ENCODE results near the gene OSMR.

Gene OSMR

DNA sequence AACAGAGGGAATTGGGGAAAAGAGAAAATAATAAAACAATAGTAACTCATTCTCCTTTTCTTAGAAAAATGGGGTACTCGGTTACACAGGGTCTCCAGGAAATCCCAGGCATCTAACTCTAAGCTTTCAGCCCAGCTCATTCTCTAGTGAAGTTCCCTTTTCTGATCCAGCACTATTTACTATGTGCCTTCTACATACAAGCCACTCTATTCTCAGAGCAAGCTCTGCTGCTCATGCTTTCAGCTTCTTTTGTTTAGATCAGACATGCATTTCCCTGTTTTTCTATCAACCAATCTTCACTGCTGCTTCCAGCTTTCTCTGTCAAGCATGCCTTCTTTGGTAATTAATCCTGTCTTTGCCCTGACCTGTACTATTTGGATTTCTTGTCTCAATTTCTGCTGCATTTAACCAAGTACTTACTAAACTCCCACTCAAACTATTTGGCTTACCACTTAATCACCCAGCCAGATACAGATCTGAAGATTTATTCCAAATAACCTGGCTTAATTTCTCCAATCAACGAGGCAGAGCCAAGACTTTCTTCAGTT is 25.3 kb downstream of the OSMR start:
- DNase-seq (ENCODE audit: low read depth, low spot score): no peak

DNA sequence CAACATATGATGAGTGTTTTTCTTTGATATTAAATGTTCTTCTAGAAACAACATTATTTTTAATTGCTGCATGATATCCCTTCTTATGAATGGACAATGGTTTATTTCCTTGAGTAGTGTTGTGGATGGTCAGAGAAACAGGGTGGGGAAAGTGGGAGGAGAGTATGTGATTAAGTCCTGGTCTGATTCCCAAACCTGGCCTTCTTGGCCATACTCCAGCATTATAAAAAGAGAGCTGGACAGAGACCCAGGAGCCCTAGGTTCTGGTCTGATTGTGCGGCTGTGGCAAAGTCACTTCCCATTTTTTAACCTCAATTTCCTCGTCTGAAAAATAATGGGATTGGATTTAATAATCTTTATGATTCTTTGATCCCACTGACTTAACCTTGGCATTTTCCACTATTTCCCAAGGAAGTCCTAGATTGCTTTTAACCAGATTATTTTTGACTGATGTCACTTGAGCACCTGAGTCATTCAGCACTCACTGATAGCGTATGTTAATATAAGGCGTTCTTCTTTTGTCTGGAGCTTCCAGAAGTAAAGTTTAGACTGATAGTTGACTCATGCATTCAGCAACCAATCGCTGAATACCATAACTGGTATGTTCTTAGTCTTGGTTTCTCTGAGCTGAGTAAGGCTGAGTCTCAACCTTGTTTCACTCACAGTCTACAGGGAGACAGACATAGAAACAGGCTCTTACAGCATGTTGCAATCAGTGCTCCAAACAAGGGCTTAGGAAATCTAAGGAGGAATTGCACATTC is 26.2 kb downstream of the OSMR start:
- DNase-seq (ENCODE audit: low read depth, low spot score): no peak

DNA sequence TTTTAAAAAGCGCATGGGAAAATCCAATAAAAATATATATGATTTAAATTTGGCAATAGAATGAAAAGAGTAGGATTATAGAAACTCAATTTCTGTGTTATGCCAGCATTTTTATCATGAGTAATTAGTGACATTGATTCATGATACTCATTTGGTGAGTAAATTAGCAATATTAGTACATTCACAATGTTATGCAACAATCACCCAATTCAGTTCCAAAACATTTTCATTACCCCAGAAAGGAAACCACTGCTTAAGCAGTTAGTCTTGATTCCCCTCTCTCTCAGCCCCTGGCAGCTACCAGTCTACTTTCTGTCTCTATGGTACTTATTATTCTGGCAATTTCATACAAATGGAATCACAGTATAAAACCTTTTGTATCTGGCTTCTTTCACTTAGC is 27.0 kb downstream of the OSMR start:
- no peak for DNase-seq (ENCODE audit: low read depth, low spot score)

DNA sequence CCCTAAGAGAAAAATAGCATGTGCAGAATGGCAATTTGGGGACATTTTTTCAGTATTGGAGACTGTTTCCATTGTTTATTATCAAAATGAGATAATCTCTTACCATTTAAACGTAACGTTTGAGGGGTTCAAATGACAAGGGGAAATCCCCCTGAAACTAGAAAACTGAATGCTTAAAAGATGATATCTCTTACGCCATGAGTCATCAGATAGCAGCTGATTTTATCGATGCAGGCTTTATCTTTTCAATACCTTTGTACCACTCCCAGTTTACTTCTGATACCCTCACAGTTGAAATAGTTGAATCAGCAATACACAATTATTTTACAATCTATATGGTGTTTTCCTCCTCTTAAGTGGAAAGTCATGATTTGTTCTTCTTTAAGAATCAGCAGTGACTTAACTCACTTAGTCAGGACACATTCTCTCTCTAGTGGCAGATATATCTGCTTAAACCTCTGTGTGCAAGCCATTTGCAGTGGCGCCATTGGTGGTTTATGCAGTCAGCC is 29.2 kb downstream of the OSMR start:
- no peak for DNase-seq (ENCODE audit: low read depth, low spot score)

DNA sequence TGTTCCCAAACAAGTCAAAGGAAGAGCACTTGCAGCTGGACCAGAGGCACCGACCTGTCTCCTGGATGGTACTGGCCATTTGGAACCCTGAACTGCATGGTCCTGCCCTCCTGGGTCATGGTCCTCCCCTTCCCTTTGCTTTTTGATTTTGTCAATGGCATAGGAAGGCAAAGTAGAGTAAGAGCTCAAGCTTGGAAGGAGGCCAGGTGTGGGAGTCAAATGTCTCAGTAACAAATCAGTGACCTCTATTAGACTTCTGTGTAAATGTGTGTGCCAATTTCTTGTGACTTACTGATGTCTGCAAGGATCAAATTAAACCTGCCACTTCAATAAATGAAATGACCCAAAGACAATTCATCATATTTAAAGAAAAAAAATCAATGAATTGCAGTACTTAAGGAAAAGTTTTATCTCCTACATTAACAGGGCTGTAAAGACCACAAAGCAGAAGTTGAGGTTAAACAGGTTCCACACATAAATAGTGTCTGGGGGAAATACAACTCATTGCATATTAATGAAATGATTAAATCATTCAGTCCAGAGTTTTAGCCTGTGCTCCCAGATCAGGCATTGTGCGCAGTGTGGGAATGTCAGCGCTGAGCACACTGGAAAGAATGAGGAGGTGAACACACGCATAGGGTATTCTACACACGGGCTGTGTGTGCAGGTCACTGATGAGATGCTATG is 32.7 kb downstream of the OSMR start:
- no peak for DNase-seq (ENCODE audit: low read depth, low spot score)

DNA sequence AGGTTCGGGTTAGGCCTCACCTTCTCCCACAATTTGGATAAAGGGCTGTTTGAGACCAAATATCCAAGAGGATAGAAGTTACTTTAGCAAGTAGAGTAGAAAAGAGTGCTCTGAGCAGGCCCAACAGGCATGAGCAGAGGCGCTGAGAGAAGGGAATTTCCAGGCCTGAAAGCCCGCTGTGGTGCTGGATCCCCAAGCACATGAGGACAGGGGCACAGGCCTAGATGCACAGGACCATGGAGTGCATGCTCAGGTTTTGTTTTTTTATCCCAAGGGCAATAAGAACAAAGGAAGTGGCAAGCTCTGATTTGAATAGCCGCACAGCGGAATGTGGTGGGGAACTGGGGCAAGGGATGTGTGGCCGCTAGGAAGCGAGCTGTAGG is 33.3 kb downstream of the OSMR start:
- DNase-seq (ENCODE audit: low read depth, low spot score): no peak

DNA sequence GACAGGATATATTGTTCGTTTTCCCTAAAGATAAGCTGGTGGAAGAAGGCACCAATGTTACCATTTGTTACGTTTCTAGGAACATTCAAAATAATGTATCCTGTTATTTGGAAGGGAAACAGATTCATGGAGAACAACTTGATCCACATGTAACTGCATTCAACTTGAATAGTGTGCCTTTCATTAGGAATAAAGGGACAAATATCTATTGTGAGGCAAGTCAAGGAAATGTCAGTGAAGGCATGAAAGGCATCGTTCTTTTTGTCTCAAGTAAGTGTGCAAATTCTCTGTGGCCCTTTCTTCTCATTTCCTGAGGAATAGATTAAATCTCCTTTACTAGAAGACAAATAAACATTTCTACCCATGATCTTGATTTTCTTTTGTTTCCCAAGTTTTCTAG is 38.0 kb downstream of the OSMR start:
- no peak for DNase-seq (ENCODE audit: low read depth, low spot score)

DNA sequence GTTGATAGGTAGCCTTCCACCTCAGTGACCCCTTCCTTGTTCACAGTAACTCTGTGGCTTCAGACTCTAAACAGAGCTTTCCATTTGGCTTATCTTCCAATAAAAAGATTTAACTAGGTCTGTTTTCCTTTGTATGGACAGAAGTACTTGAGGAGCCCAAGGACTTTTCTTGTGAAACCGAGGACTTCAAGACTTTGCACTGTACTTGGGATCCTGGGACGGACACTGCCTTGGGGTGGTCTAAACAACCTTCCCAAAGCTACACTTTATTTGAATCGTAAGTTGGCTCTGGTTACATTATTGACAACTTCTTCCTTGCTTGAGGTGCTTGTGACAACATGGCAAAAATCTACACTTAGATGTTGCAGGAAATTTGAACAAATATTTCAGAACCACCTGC is 39.4 kb downstream of the OSMR start:
- no peak for DNase-seq (ENCODE audit: low read depth, low spot score)

DNA sequence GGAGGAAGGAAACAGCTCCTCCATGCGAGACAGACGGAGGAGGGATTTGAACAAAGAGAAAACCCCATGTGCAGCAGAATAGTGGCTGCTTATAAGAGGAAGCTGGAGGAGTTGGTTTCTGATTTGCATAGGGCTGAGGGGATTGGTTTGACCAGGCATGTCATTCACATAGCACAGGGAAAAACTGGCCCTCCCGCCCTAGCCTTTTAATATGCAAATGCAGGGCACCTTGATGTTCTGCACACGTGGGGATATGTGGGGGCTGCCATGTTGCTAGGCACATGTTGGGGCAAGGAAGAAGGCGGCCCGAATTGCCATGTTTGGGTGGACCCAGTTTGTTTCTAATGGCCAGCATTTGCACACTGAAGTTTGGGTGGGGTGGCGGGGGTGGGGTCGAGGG is 42.2 kb downstream of the OSMR start:
- peak; percentile 61 for DNase-seq (ENCODE audit: low read depth, low spot score)

DNA sequence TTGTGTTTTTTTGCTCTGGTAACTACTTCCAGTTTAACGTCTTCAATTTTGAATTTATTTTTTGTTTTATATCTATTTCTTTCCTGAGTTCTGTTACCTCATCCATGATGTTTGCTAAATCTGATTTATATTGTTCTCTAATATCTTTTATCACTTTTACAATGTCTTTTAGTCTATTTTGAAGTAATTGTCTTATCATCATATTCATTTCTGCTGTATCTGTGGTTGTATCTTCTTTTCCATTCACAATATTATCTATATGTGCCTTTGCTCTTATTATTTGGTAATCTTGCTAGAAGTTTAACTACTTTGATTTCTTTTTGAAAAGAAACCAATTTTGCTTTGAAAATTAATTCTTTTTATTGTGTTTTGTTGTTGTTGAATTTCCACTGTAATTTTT is 43.6 kb downstream of the OSMR start:
- no peak for DNase-seq (ENCODE audit: low read depth, low spot score)

DNA sequence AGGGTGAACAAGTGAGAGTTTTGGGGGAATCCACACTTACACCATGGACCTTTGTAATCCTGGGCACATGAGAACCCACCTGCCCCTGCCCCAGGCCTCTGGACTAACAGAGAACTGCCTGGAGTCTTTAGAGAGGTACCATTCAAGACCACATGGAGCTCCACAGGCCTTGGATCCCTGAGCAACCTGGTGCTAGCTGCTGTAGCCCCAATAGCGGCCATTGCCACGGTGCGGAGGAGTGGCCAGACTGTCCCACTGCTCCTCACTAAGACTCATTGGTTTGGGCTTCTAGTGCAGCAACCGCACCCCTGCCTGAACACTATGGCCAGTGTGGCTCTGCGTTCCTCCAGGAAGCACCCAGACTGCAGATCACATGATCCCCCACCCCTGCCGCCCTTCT is 45.8 kb downstream of the OSMR start:
- DNase-seq (ENCODE audit: low read depth, low spot score): no peak

DNA sequence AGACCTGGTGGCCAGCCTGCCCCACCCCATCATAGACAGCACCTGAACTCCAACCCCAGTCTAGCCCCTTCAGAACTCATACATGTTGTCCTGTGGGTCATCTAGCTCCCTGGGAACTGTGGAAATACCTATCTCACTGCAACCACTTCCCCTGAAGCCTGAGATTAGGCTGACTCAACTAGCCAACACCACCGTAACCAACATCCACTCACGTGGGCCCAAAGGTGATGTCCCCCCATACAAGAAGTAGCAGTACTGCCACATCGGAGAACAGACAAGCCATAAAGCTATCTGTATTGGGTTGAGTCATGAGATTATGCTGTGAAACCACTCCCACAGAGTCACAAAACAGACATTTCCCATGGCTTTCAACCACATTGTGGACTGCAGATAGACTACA is 46.6 kb downstream of the OSMR start:
- no peak for DNase-seq (ENCODE audit: low read depth, low spot score)

DNA sequence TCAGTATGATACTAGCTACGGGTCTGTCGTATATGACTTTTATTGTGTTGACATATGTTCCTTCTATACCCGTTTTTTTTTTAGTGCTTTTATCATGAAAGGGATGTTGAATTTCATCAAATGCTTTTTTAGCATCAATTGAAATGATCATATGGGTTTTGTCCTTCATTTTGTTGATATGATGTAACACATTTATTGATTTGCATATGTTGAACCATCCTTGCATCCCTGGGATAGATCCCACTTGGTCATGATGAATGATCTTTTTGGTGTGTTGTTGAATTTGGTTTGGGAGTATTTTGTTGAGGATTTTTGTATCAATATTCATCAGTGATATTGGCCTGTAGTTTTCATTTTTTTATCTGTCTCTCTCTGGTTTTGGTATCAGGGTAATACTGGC is 50.9 kb downstream of the OSMR start:
- no peak for DNase-seq (ENCODE audit: low read depth, low spot score)

DNA sequence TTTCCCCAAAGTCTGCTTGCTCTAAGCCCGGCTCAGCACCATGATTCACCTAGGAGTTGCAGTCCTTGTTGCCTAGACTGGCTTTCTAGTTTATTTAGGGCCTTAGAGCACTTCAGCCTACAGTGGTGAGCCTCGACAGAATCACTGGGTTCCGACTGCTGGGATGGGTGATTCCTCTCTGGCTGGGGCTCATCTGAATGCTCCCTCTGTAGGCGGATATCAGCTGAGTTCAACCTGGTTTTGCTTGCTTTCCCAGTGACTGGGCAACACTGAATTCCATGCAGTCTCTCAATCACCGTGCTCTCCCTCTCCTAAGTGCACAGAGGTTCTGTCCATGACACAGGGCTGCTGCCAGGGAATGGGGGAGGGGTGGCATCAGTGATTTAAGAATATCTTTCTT is 54.1 kb downstream of the OSMR start:
- DNase-seq (ENCODE audit: low read depth, low spot score): peak; percentile 2

DNA sequence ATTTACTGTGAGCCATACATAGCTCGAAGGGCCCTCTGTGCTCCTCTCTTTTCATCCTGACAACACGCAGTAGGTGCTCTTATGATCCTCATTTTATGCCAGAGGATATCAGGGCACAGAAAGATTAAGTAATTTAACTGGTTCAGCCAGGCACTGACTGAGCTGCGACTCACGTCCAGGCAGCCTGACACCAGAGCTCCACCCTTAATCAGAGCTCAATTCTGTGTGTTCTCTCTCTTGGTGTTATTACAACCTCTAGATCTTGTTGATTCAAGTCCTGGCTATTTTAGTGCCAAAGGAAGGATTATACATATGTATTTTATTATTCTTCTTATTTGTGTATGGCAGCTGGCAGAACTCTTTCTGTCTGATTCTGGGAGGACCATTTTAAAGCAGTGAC is 59.7 kb downstream of the OSMR start:
- DNase-seq (ENCODE audit: low read depth, low spot score): no peak

DNA sequence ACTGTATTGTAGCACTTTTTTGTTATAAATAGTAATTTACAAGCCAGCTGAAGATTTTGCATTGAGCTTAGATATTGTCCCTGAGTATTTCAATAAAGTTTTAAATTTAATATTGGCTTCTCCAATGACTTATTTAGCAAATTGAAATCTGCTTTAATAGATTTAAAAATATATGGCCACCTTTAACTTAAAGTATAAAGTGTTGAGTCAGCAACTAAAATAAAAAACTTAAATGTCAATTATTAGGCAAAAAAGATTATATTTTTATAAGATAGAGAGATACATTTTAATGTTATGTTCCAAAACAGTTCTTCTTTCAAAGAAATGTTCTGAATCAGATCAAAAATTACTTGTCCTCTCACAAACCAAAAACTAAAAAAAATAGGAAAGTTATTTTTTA is 60.7 kb downstream of the OSMR start:
- DNase-seq (ENCODE audit: low read depth, low spot score): no peak

DNA sequence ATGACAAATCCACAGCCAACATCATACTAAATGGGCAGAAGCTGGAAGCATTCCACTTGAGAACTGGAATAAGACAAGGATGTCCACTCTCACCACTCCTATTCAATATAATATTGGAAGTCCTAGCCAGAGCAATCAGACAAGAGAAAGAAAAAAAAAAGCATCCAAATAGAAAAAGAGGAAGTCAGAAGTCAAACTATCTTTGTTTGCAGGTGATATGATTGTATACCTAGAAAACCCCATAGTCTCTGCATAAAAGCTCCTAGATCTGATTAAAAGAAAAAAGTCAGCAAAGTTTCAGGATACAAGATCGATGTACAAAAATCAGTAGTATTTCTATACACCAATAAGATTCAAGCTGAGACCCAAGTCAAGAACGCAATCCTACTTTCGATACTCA is 66.1 kb downstream of the OSMR start:
- DNase-seq (ENCODE audit: low read depth, low spot score): no peak

DNA sequence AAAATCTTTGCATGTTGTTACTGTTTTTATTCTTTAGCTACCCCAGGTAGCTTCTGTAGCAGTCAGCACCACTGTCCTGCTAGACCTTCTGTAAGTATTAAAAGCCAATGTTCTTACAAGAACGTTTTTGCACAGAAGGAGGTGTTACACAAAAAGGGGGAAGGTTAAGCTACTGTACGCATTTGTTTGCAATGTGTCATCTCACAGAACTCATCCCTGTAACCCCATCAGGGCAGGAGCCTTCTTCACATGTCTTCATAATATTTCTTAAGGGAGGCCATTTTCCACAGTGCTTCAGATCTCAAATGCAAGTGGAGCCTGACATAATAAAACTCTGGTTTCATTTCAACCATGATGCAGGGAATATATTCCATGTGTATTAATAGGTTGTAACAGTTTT is 67.9 kb downstream of the OSMR start:
- DNase-seq (ENCODE audit: low read depth, low spot score): no peak

DNA sequence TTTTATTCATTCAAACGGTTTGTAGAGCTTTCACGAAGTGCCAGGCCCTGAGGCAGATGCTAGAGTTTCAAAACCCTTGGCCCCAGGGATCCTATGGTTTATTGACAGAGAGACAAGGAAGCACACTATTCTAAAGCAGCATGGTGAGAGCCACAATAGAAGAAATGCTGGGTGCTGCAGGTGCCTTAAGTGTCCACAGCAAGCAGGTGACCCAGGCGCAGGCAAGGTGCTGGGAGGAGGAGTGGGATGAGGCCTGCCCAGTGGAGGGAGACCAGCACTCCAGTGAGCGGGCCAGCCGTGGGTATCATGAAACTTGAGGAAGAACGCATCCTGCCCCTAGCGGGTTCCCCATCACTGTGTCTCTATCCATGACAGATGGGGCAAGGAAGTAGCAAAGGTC is 71.0 kb downstream of the OSMR start:
- DNase-seq (ENCODE audit: low read depth, low spot score): peak; percentile 27

DNA sequence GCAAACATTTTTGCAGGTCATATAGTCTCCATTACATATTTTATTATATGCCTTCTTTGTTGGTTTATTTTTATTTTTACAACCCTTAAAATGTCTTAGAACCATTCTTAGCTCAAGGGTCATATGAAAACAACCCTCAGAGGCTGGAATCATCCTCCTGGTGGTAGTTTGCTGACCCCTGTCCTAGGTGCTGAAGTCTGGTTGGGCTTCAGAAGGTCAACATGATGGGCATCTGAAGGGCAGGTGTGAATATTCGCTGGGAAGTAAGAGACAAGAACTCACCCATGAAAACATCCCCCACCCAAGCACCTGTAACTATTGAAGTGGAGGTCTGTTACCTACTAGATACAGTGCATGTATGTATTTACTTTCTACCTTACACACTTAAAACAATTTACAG is 75.4 kb downstream of the OSMR start:
- peak; percentile 36 for DNase-seq (ENCODE audit: low read depth, low spot score)

DNA sequence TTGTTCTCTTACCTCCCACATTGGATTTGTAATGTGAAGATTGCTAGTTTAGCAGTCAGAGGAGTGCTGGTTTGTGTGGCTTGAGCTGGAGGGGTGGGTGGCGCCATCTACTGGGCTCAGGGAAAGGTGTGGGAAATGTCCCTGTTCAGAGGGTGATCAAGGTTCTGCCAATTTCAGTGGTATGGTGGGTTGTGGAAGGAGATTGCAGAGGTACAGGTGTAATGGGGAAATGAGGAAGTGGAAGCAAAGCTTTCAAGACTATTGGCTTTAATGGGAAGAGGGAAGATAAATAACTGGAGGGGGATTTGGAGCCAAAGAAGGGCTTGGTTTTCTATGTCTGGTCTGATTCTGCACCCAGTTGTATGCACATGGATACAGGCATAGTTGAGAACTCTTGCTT is 76.4 kb downstream of the OSMR start:
- DNase-seq (ENCODE audit: low read depth, low spot score): peak; percentile 56

DNA sequence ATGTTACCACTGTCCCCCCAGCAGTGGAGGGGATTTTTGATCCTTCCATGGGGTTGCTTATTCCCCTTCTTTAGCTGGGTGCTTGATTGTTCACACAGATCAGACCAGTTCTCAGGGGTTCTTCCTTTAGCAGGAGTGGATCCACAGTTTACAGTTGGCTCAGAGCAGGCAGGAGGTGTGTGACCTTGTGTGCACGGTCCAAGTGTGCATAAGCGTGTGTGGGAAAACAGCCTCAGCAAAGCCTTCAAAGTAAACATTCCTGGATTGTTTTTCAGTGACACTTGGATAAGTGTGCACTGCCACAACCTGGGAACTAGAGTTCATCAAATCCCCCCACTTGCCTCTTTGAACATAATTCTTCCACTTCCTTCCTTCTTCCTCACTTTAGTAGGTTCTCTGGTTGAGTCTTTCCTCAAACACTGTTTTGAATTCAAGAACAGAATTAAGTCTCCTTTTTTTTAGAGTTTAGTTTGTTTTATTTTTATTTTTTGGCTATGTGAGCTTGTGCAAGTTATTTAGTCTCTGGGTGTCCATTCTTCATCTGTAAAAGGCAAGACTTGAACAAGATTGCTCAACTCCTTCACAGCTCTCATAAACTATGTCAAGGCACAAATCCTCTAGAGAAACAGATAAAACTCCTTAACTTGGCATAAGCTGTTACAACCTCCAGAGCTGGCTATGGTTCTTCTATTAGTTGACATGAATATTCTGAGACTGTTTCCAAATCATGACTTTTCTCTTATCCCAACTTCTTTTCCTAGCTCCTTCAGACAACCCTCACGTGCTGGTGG is 78.0 kb downstream of the OSMR start:
- DNase-seq (ENCODE audit: low read depth, low spot score): no peak

Data from ELF-1 (cell line).